Keratinocyte (primary cell): ENCODE measurements around the gene FBXO8. TPM values are rescaled to one million over a fixed set of nuclear protein-coding genes. Genes with fewer than 3 reads are reported as not detected.
"Not testable (repeated sequence)": the region's sequence is repeated elsewhere in the genome, so short reads cannot be mapped to it uniquely, and the experiment has no call there.

Experiments
- DNase-seq: peaks from one replicate; pipeline ENCODE4 v3.0.0-alpha.2; 2011; ENCODE audit warnings: low read depth, missing footprints, low spot score
- FAIRE-seq: peaks from 2 replicates; lab custom pipeline; 2011; peaks lifted over from hg19 to GRCh38; lab: Jason Lieb, UNC
- H2AFZ ChIP-seq: 2 replicates; pipeline ENCODE4 v1.6.0; 2012; ENCODE audit warnings: low read length, control low read depth, inconsistent platforms; ENCODE audit not compliant: control insufficient read depth
- H3K27ac ChIP-seq: 2 replicates; pipeline ENCODE4 v1.5.1; 2011; ENCODE audit warnings: low read length; ENCODE audit not compliant: control insufficient read depth, insufficient read depth
- H3K27me3 ChIP-seq: 3 replicates; pipeline ENCODE4 v1.6.0; 2011; ENCODE audit warnings: low read length; ENCODE audit not compliant: control insufficient read depth, insufficient read depth; ENCODE audit errors: extremely low read depth
- H3K36me3 ChIP-seq, 2 experiments: 2 replicates in 1 of 2; 3 replicates in 1 of 2; pipeline ENCODE4 v1.5.1; 2011; ENCODE audit warnings: low read length in 2 of 2, mild to moderate bottlenecking in 1 of 2; ENCODE audit not compliant: control insufficient read depth in 2 of 2, insufficient read depth in 2 of 2; ENCODE audit errors: extremely low read depth in 1 of 2
- H3K4me1 ChIP-seq: 3 replicates; pipeline ENCODE4 v1.5.1; 2011; ENCODE audit warnings: low read length; ENCODE audit not compliant: control insufficient read depth, insufficient read depth; ENCODE audit errors: extremely low read depth
- H3K4me2 ChIP-seq: 3 replicates; pipeline ENCODE4 v1.6.0; 2011; ENCODE audit warnings: low read depth, low read length; ENCODE audit not compliant: control insufficient read depth, insufficient read depth; ENCODE audit errors: extremely low read depth
- H3K4me3 ChIP-seq, 3 experiments: fragments of 200-600 bp in 1 of 3; sonication (generic) in 1 of 3; 2 replicates in 2 of 3; 3 replicates in 1 of 3; pipeline ENCODE4 v1.5.1; 2011 to 2016; ENCODE audit warnings: low read length in 3 of 3, mild to moderate bottlenecking in 3 of 3, control low read depth in 2 of 3, inconsistent platforms in 1 of 3, low read depth in 1 of 3, mixed read lengths in 1 of 3, mixed run types in 1 of 3, moderate library complexity in 1 of 3; ENCODE audit not compliant: control insufficient read depth in 2 of 3, insufficient read depth in 2 of 3; ENCODE audit errors: extremely low read depth in 1 of 3
- H3K79me2 ChIP-seq: 2 replicates; pipeline ENCODE4 v1.6.0; 2012; ENCODE audit warnings: low read length; ENCODE audit not compliant: control insufficient read depth, insufficient read depth
- H3K9ac ChIP-seq: 3 replicates; pipeline ENCODE4 v1.6.0; 2011; ENCODE audit warnings: low read length; ENCODE audit not compliant: control insufficient read depth, insufficient read depth; ENCODE audit errors: extremely low read depth
- H3K9me1 ChIP-seq: 3 replicates; pipeline ENCODE4 v1.6.0; 2011; ENCODE audit warnings: low read length; ENCODE audit not compliant: control insufficient read depth, insufficient read depth; ENCODE audit errors: extremely low read depth
- H3K9me3 ChIP-seq: 2 replicates; pipeline ENCODE4 v1.5.1; 2012; ENCODE audit warnings: low read depth, low read length; ENCODE audit not compliant: control insufficient read depth
- H4K20me1 ChIP-seq: 3 replicates; pipeline ENCODE4 v1.6.0; 2011; ENCODE audit warnings: low read length; ENCODE audit not compliant: control insufficient read depth, insufficient read depth; ENCODE audit errors: extremely low read depth
- CTCF ChIP-seq, 3 experiments: IDR thresholded peaks in 1 of 3; conservative IDR thresholded peaks in 1 of 3; optimal IDR thresholded peaks in 1 of 3; 2 replicates in 2 of 3; 3 replicates in 1 of 3; pipeline versions ENCODE3 to v1.5.1; 2011; ENCODE audit warnings: low read length in 3 of 3, mild to moderate bottlenecking in 3 of 3, moderate library complexity in 2 of 3, control low read depth in 1 of 3, inconsistent platforms in 1 of 3; ENCODE audit not compliant: insufficient read depth in 2 of 3; ENCODE audit errors: extremely low read depth in 1 of 3
- EZH2 ChIP-seq: IDR thresholded peaks from one replicate; pipeline ENCODE4 v1.6.1; 2012; ENCODE audit warnings: inconsistent platforms, mild to moderate bottlenecking, low read length, moderate library complexity
- dilution Hi-C: fragments of 300-500 bp; cut with MboI; formaldehyde crosslinking; loops from one replicate; pipeline ENCODE4 v1.7.0; 2020; ENCODE audit warnings: low sequenced_read_pairs; ENCODE audit not compliant: extremely low pct_ligation_motif_present
- polyA plus RNA-seq, 5 experiments: library from polyadenylated mRNA; depleted of rRNA in 3 of 5; stranded (reverse) in 3 of 5; stranded (forward) in 1 of 5; unstranded in 1 of 5; fragments of >200 nt; gene quantifications; 1 replicate in 1 of 5; 2 replicates in 3 of 5; 3 replicates in 1 of 5; pipeline versions ENCODE4 v1.2.1 to v1.2.3, GENCODE V29; 2011 to 2012; ENCODE audit warnings: missing spikeins in 2 of 5, low read depth in 1 of 5, low replicate concordance in 1 of 5

The FBXO8 gene
- polyA plus RNA-seq, 1 donor (not counting 4 experiments of a cell fraction or from before 2014, with no cell fraction given) = 21.0 TPM

- Histone ChIP-seq H3K27ac (no peak overlapping the region), H3K4me2 (no peak overlapping the region), H3K9me1 (no peaks in the 10 kb centered on the region), H3K79me2 (no peaks in the 10 kb centered on the region), H2AFZ (no peak overlapping the region), H3K9ac (no peak overlapping the region), H3K9me3 (no peaks in the 10 kb centered on the region), H4K20me1 (no peaks in the 10 kb centered on the region), H3K36me3 (peaks cover 0 to 2% of the 10 kb centered on the region in 2 experiments), H3K4me1 (peaks cover 4% of the 10 kb centered on the region), H3K4me3 (no peak overlapping the region), H3K27me3 (no peaks in the 10 kb centered on the region)
- DNase-seq (no peak), FAIRE-seq (no peak)
- TF ChIP-seq CTCF (optimal IDR thresholded peaks at IDR 0.05 in 1 of 3, IDR thresholded peaks at IDR 0.05 in 1 of 3, conservative IDR thresholded peaks at IDR 0.05 in 1 of 3; ENCODE audit: extremely low read depth in 1 of 3, insufficient read depth in 2 of 3, low read length in 3 of 3) = no peak
- TF ChIP-seq EZH2 = no peak
- dilution Hi-C loops = no loop called here
These were observed 20.1 kb downstream of the FBXO8 start for GRCh38 chr4:174263445-174263736.

- no peak for DNase-seq
- FAIRE-seq = no peak
- dilution Hi-C loops = no loop called here
- no peak for TF ChIP-seq CTCF (optimal IDR thresholded peaks at IDR 0.05 in 1 of 3, IDR thresholded peaks at IDR 0.05 in 1 of 3, conservative IDR thresholded peaks at IDR 0.05 in 1 of 3; ENCODE audit: extremely low read depth in 1 of 3, insufficient read depth in 2 of 3, low read length in 3 of 3)
- no peak for TF ChIP-seq EZH2
- no peaks in the 10 kb centered on the region for H3K9me1 ChIP-seq
- no peaks in the 10 kb centered on the region for H4K20me1 ChIP-seq
- H3K27me3 ChIP-seq = no peaks in the 10 kb centered on the region
- no peaks in the 10 kb centered on the region for H3K9me3 ChIP-seq
- no peak overlapping the region for H3K27ac ChIP-seq
- H2AFZ ChIP-seq = no peak overlapping the region
- no peak overlapping the region for H3K4me2 ChIP-seq
- H3K4me3 ChIP-seq = no peak overlapping the region
- peaks cover 4% of the 10 kb centered on the region for H3K4me1 ChIP-seq
- no peaks in the 10 kb centered on the region for H3K79me2 ChIP-seq
- H3K36me3 ChIP-seq = peaks cover 0 to 2% of the 10 kb centered on the region in 2 experiments
- H3K9ac ChIP-seq = no peak overlapping the region
These were observed 20.6 kb downstream of the FBXO8 start for GRCh38 chr4:174262624-174263444.

GRCh38 chr4:174261432-174261831, 22.0 kb downstream of the FBXO8 start:
- H3K27me3 ChIP-seq, H3K9me1 ChIP-seq, H3K4me2 ChIP-seq, H2AFZ ChIP-seq, dilution Hi-C loops, FAIRE-seq, DNase-seq, H4K20me1 ChIP-seq, H3K79me2 ChIP-seq, H3K9me3 ChIP-seq, H3K27ac ChIP-seq, H3K36me3 ChIP-seq, H3K9ac ChIP-seq, H3K4me1 ChIP-seq, H3K4me3 ChIP-seq: not testable (repeated sequence)
